Smooth muscle cell of the brain vasculature (primary cell): ENCODE data around the gene CCDC87.
A peak's percentile ranks its signal among the peaks of the same experiment; 100 is the strongest.
"Not testable (repeated sequence)": the region's sequence is repeated elsewhere in the genome, so short reads cannot be mapped to it uniquely, and the experiment has no call there.

ENCODE experiments used
- DNase-seq: peaks from one replicate; pipeline ENCODE4 v3.0.0-alpha.2; 2012; ENCODE audit warnings: low read depth, low spot score

The CCDC87 gene

GRCh38 chr11:66592457-66593302 lies at the start of gene CCDC87, which contains the start of gene CCS:
Gene CCDC87 (minus strand): TSS chr11:66593063. CDS start chr11:66593015, 48 bp downstream.
Gene CCS (plus strand): TSS chr11:66593185. CDS start chr11:66593262, 77 bp downstream.
- peak; percentile 83 for DNase-seq

GRCh38 chr11:66641834-66642233 lies 49.0 kb upstream of the CCDC87 start:
- no peak for DNase-seq

GRCh38 chr11:66639814-66640340 lies 47.0 kb upstream of the CCDC87 start:
- DNase-seq = not testable (repeated sequence)

GRCh38 chr11:66639066-66639813 lies 46.4 kb upstream of the CCDC87 start:
- peak; percentile 7 for DNase-seq

GRCh38 chr11:66638177-66639065 lies 45.6 kb upstream of the CCDC87 start, which contains the start of gene RBM4:
Gene RBM4 (plus strand): TSS chr11:66638703. CDS start chr11:66639712, 1,009 bp downstream.
- peak; percentile 100 for DNase-seq

- no peak for DNase-seq
Observed at GRCh38 chr11:66637557-66638176, 44.8 kb upstream of the CCDC87 start.

GRCh38 chr11:66636411-66636810 lies 43.5 kb upstream of the CCDC87 start:
- DNase-seq = no peak

GRCh38 chr11:66632952-66633351 lies 40.1 kb upstream of the CCDC87 start:
- no peak for DNase-seq

GRCh38 chr11:66631883-66632282 lies 39.0 kb upstream of the CCDC87 start:
- no peak for DNase-seq

- no peak for DNase-seq
Observed at GRCh38 chr11:66629356-66629755, 36.5 kb upstream of the CCDC87 start.

- DNase-seq = no peak
Observed at GRCh38 chr11:66628061-66628603, 35.3 kb upstream of the CCDC87 start.

GRCh38 chr11:66626926-66627325 lies 34.1 kb upstream of the CCDC87 start:
- DNase-seq = no peak

- DNase-seq = no peak
Observed at GRCh38 chr11:66626382-66626781, 33.5 kb upstream of the CCDC87 start.

GRCh38 chr11:66625752-66626149 lies 32.9 kb upstream of the CCDC87 start:
- DNase-seq = no peak

GRCh38 chr11:66625041-66625751 lies 32.3 kb upstream of the CCDC87 start:
- no peak for DNase-seq

GRCh38 chr11:66624450-66624849 lies 31.6 kb upstream of the CCDC87 start:
- DNase-seq = no peak

GRCh38 chr11:66619080-66619554 lies 26.3 kb upstream of the CCDC87 start:
- DNase-seq = no peak

- no peak for DNase-seq
Observed at GRCh38 chr11:66617155-66617834, 24.4 kb upstream of the CCDC87 start.
